Measurements from ENCODE around the gene RSPH6A. TPM values are rescaled to one million over a fixed set of nuclear protein-coding genes. Genes with fewer than 3 reads are reported as not detected.

The RSPH6A gene
- total and polyA plus RNA-seq, 10 of the 15 experiments (the other 5 are each of a cell fraction or from before 2014, with no cell fraction given), result 0.03 to 0.41 (median 0.22) TPM; not detected in 4

- TF ChIP-seq PAX5 (IDR thresholded peaks at IDR 0.05; ENCODE audit: borderline replicate concordance, low read depth, low read length) (no peak), RFX5 (IDR thresholded peaks at IDR 0.05; ENCODE audit: low read depth, low read length) (no peak), BACH1 (IDR thresholded peaks at IDR 0.05; ENCODE audit: borderline replicate concordance) (no peak), USF1 (IDR thresholded peaks at IDR 0.05; ENCODE audit: borderline replicate concordance, extremely low read length, insufficient read depth, low read depth, low read length) (no peak), IKZF1 (conservative IDR thresholded peaks at IDR 0.05) (no peak), SREBF2 (IDR thresholded peaks at IDR 0.05; ENCODE audit: low read length) (no peak)
Observed at GRCh38 chr19:45789035-45789786, 25.9 kb downstream of the RSPH6A start (continued).

- ChIA-PET SMC1A (ENCODE audit: uncharacterized antibody, unreplicated experiment) (no interaction called here), RAD21 (ENCODE audit: unreplicated experiment) (no interaction called here), POLR2A (no interaction called here), CTCF (no interaction called here)
- BruUV-seq (replicated peaks), result no TSS peak
- Histone ChIP-seq H4K20me1 (ENCODE audit: control insufficient read depth, insufficient read depth) (no peaks in the 10 kb centered on the region), H3K9me3 (replicated peaks; ENCODE audit: control insufficient read depth, insufficient read depth, low read length) (no peaks in the 10 kb centered on the region), H3K27me3 (replicated peaks in 1 of 2; ENCODE audit: control insufficient read depth in 2 of 2, insufficient read depth in 2 of 2, low read length in 1 of 2) (no peaks in the 10 kb centered on the region), H3K27ac (ENCODE audit: control insufficient read depth, insufficient read depth) (no peak overlapping the region), H3K4me2 (ENCODE audit: control insufficient read depth, insufficient read depth) (no peak overlapping the region), H3K36me3 (ENCODE audit: control insufficient read depth in 2 of 2, insufficient read depth in 2 of 2, low read length in 1 of 2) (peaks cover 2 to 12% of the 10 kb centered on the region in 2 experiments; a peak in 3 of 4 replicates), H3K4me1 (ENCODE audit: control insufficient read depth, insufficient read depth, low read length) (peaks cover 8% of the 10 kb centered on the region), H3K79me2 (ENCODE audit: control insufficient read depth, insufficient read depth, low read length) (peaks cover 9% of the 10 kb centered on the region), H3K9ac (ENCODE audit: control insufficient read depth, insufficient read depth, low read length) (no peak overlapping the region), H2AFZ (ENCODE audit: control insufficient read depth, low read depth, low read length) (no peak overlapping the region), H3K4me3 (no peak overlapping the region)
- in situ Hi-C loops (cut with MboI) (no loop called here), intact Hi-C loops (cut with micrococcal nuclease; ENCODE audit: unreplicated experiment) (no loop called here)
- over 99% methylated on average over 21 of the region's 21 CpGs for WGBS (ENCODE audit: insufficient coverage, insufficient replicate concordance, low lambda C conversion rate, missing lambda C conversion rate)
- no peak for DNase-seq (ENCODE audit: low read depth, low spot score)
- TF ChIP-seq NR2F1 (conservative IDR thresholded peaks at IDR 0.05) (no peak; the same call in 1 of the 2 replicates), POLR2A (IDR thresholded peaks at IDR 0.05; ENCODE audit: low read depth, low read length) (peak; percentile 19; the same call in 1 of the 2 replicates)
- no peak for ATAC-seq
- FAIRE-seq, result no peak
Observed at GRCh38 chr19:45786533-45786894, 28.6 kb downstream of the RSPH6A start.
